ENCODE measurements around the gene KTN1. TPM values are rescaled to one million over a fixed set of nuclear protein-coding genes. Genes with fewer than 3 reads are reported as not detected.

The KTN1 gene
- polyA plus RNA-seq, 3 donors = 4.6 to 31.4 (median 17.9) TPM

GRCh38 chr14:55702511-55702910, 122.5 kb downstream of the KTN1 start:
- TF ChIP-seq CTCF (IDR thresholded peaks at IDR 0.05) = no peak
- no peak for DNase-seq
- Mint-ChIP-seq H3K4me3 (no peak overlapping the region), H3K4me1 (peaks cover 4% of the 10 kb centered on the region), H3K27me3 (ENCODE audit: low read depth in 3 of 3) (peaks cover 0 to 2% (median 0%) of the 10 kb centered on the region in 3 donors), H3K36me3 (peaks cover 0 to 2% of the 10 kb centered on the region in 2 donors), H3K27ac (no peak overlapping the region), H3K9me3 (peaks cover 0 to 4% (median 0%) of the 10 kb centered on the region in 7 donors)
- no peaks in the 10 kb centered on the region for H3K27me3 ChIP-seq (ENCODE audit: control insufficient read depth in 2 of 2, insufficient read depth in 2 of 2, low read length in 2 of 2)
- H4K20me1 ChIP-seq (ENCODE audit: insufficient read depth, low read length) = no peaks in the 10 kb centered on the region
- H3K79me2 ChIP-seq (ENCODE audit: insufficient read depth, low read length) = no peaks in the 10 kb centered on the region
- no peak overlapping the region for H3K4me3 ChIP-seq (replicated peaks in 1 of 3; ENCODE audit: low read depth in 2 of 3, low read length in 3 of 3)
- 89% methylated on average over 5 of the region's 6 CpGs for WGBS (ENCODE audit: insufficient coverage)
- intact Hi-C loops (cut with micrococcal nuclease) = loop anchor here in 1 of 2 donors (10.0 kb wide), 1 partner anchor 642 kb away; no protein-coding TSS in a partner anchor
- H3K36me3 ChIP-seq (replicated peaks in 1 of 2; ENCODE audit: control insufficient read depth in 1 of 2, insufficient read depth in 2 of 2, low read length in 2 of 2) = no peaks in the 10 kb centered on the region
- H2AFZ ChIP-seq (ENCODE audit: insufficient read depth, low read depth, low read length, poor library complexity, severe bottlenecking) = no peak overlapping the region
- H3K4me1 ChIP-seq (ENCODE audit: control insufficient read depth in 1 of 2, insufficient read depth in 2 of 2, low read length in 2 of 2) = no peaks in the 10 kb centered on the region
- H3K9me3 ChIP-seq (replicated peaks in 1 of 2; ENCODE audit: control insufficient read depth in 1 of 2, insufficient read depth in 1 of 2, low read length in 2 of 2) = no peaks in the 10 kb centered on the region
- no peak overlapping the region for H3K9ac ChIP-seq (ENCODE audit: insufficient read depth, low read length, poor library complexity, severe bottlenecking)
- H3K4me2 ChIP-seq (replicated peaks; ENCODE audit: extremely low read depth, low read length, poor library complexity, severe bottlenecking) = no peak overlapping the region
- no peak overlapping the region for H3K27ac ChIP-seq (ENCODE audit: low read depth in 1 of 2, low read length in 2 of 2)

- H3K36me3 Mint-ChIP-seq = peaks cover 0 to 2% of the 10 kb centered on the region in 2 donors
- H3K27ac Mint-ChIP-seq = no peak overlapping the region
- H3K9me3 Mint-ChIP-seq = peaks cover 0 to 4% (median 0%) of the 10 kb centered on the region in 7 donors
- intact Hi-C loops (cut with micrococcal nuclease) = loop anchor here in 1 of 2 donors (5.0 to 10.0 kb wide), 2 partner anchors 640 to 718 kb away; no protein-coding TSS in a partner anchor
- H3K27me3 Mint-ChIP-seq (ENCODE audit: low read depth in 3 of 3) = peaks cover 0 to 2% (median 0%) of the 10 kb centered on the region in 3 donors
- no peak for DNase-seq
- no peak for TF ChIP-seq CTCF (IDR thresholded peaks at IDR 0.05)
- H3K4me1 Mint-ChIP-seq = peaks cover 9% of the 10 kb centered on the region
- H2AFZ ChIP-seq (ENCODE audit: insufficient read depth, low read depth, low read length, poor library complexity, severe bottlenecking) = no peak overlapping the region
- no peaks in the 10 kb centered on the region for H3K4me1 ChIP-seq (ENCODE audit: control insufficient read depth in 1 of 2, insufficient read depth in 2 of 2, low read length in 2 of 2)
- H3K36me3 ChIP-seq (replicated peaks in 1 of 2; ENCODE audit: control insufficient read depth in 1 of 2, insufficient read depth in 2 of 2, low read length in 2 of 2) = no peaks in the 10 kb centered on the region
- no peaks in the 10 kb centered on the region for H4K20me1 ChIP-seq (ENCODE audit: insufficient read depth, low read length)
- no peak overlapping the region for H3K27ac ChIP-seq (ENCODE audit: low read depth in 1 of 2, low read length in 2 of 2)
- no peaks in the 10 kb centered on the region for H3K9me3 ChIP-seq (replicated peaks in 1 of 2; ENCODE audit: control insufficient read depth in 1 of 2, insufficient read depth in 1 of 2, low read length in 2 of 2)
- 100% methylated on average over 1 of the region's 1 CpG for WGBS (ENCODE audit: insufficient coverage)
- H3K4me2 ChIP-seq (replicated peaks; ENCODE audit: extremely low read depth, low read length, poor library complexity, severe bottlenecking) = no peak overlapping the region
- no peak overlapping the region for H3K9ac ChIP-seq (ENCODE audit: insufficient read depth, low read length, poor library complexity, severe bottlenecking)
- H3K27me3 ChIP-seq (ENCODE audit: control insufficient read depth in 2 of 2, insufficient read depth in 2 of 2, low read length in 2 of 2) = no peaks in the 10 kb centered on the region
- H3K79me2 ChIP-seq (ENCODE audit: insufficient read depth, low read length) = no peaks in the 10 kb centered on the region
- no peak overlapping the region for H3K4me3 ChIP-seq (replicated peaks in 1 of 3; ENCODE audit: low read depth in 2 of 3, low read length in 3 of 3)
- H3K4me3 Mint-ChIP-seq = no peak overlapping the region
Measured at GRCh38 chr14:55704654-55705053, 124.6 kb downstream of the KTN1 start.

All from CD14-positive monocyte (primary cell).